Heart left ventricle (tissue), 13 donors: ENCODE measurements around the gene ANKRD52.
"Not testable (repeated sequence)": the region's sequence is repeated elsewhere in the genome, so short reads cannot be mapped to it uniquely, and the experiment has no call there.

Source experiments
- POLR2A ChIP-seq, 2 donors: fragments of 450-650 bp; IDR thresholded peaks; one replicate each; pipeline ENCODE4 v1.6.1; 2017; ENCODE audit warnings: antibody characterized with exemption in 2 of 2, mild to moderate bottlenecking in 2 of 2, moderate library complexity in 2 of 2
- TF ChIP-seq, protein P1 (sequence below), 12 donors: fragments of 200-600 bp; sonication (generic) in 4 of 12; IDR thresholded peaks; one replicate each; pipeline versions ENCODE4 v1.5.0 to v1.8.0; 2018 to 2022; ENCODE audit warnings: antibody characterized with exemption in 12 of 12, mild to moderate bottlenecking in 5 of 12
- donor health status: ischemic (EF 13 %, LVEDD 7.1; RV severe dilation, severe dysfunction).
- donor health status: DM: no; HTN: yes; CAD: no.
- donor health status: DM: no; HTN: no; CAD: no.
- donor health status: ischemic (EF 25% LVEDD 6.9; RV normal size, moderate dysfunction).
- donor health status: ischemic (EF 25% LVEDD 5.7; RV mildly dilated, moderate dysfunction).
- donor health status: ischemic (EF 35%, LVEDD 5.7; RV mildly dilated, moderate dysfunction).
- donor health status: nonischemic (EF 11% LVEDD 7.7; RV severe dilation, severe dysfunction).
- donor health status: DM: yes; HTN: yes; CAD: no.
- donor health status: PGD.
- donor health status: ischemic (EF 29% LVEDD 5.4; RV normal size, mild dysfunction).
- donor health status: nonischemic (EF 23%, LVEDD 6.1; RV moderate dilation, normal function).

- TF ChIP-seq, protein P1, sequence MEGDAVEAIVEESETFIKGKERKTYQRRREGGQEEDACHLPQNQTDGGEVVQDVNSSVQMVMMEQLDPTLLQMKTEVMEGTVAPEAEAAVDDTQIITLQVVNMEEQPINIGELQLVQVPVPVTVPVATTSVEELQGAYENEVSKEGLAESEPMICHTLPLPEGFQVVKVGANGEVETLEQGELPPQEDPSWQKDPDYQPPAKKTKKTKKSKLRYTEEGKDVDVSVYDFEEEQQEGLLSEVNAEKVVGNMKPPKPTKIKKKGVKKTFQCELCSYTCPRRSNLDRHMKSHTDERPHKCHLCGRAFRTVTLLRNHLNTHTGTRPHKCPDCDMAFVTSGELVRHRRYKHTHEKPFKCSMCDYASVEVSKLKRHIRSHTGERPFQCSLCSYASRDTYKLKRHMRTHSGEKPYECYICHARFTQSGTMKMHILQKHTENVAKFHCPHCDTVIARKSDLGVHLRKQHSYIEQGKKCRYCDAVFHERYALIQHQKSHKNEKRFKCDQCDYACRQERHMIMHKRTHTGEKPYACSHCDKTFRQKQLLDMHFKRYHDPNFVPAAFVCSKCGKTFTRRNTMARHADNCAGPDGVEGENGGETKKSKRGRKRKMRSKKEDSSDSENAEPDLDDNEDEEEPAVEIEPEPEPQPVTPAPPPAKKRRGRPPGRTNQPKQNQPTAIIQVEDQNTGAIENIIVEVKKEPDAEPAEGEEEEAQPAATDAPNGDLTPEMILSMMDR (IDR thresholded peaks at IDR 0.05), result not testable (repeated sequence)
- not testable (repeated sequence) for TF ChIP-seq POLR2A (IDR thresholded peaks at IDR 0.05)
These were observed 8.0 kb upstream of the ANKRD52 start for GRCh38 chr12:56266068-56266692.
